Endothelial cell of umbilical vein (primary cell): ENCODE measurements around the gene POLR3C. TPM values are rescaled to one million over a fixed set of nuclear protein-coding genes. Genes with fewer than 3 reads are reported as not detected.

Experiments
- BruUV-seq: library from RNA; stranded (reverse); fragments of 400-500 nt; replicated peaks from 2 replicates; lab custom pipeline; 2021; lab: Mats Ljungman, UMichigan
- CTCF ChIA-PET: fragments of 300-600, 350-600 bp; sonication (Branson Sonifier 250); formaldehyde crosslinking; loops from one replicate; lab custom pipeline; 2021; ENCODE audit warnings: antibody characterized with exemption, inconsistent platforms; lab: Charles Lee
- POLR2A ChIA-PET: fragments of 300-600, 350-600 bp; sonication (Branson Sonifier 250); formaldehyde crosslinking; loops from one replicate; lab custom pipeline; 2021; ENCODE audit warnings: antibody characterized with exemption, inconsistent platforms; lab: Charles Lee
- DNase-seq: peaks from one replicate; pipeline ENCODE4 v3.0.0-alpha.2; 2011; ENCODE audit warnings: low read depth, low spot score
- FAIRE-seq: peaks from 2 replicates; lab custom pipeline; 2011; peaks lifted over from hg19 to GRCh38; lab: Jason Lieb, UNC
- H2AFZ ChIP-seq: 2 replicates; pipeline ENCODE4 v1.6.0; 2012; ENCODE audit warnings: low read depth, low read length, control low read depth, inconsistent platforms
- H3K27ac ChIP-seq: 2 replicates; pipeline ENCODE4 v1.5.1; 2011; ENCODE audit warnings: low read depth, mild to moderate bottlenecking, control low read depth, low read length, moderate library complexity; ENCODE audit not compliant: insufficient read depth
- H3K27me3 ChIP-seq, 2 experiments: 2 replicates each; pipeline versions ENCODE4 v1.6.0 to v1.6.1; 2011; ENCODE audit warnings: low read length in 2 of 2, mixed read lengths in 1 of 2; ENCODE audit not compliant: control insufficient read depth in 2 of 2, insufficient read depth in 2 of 2
- H3K36me3 ChIP-seq, 2 experiments: 2 replicates in 1 of 2; 3 replicates in 1 of 2; pipeline ENCODE4 v1.5.1; 2011; ENCODE audit warnings: low read length in 2 of 2, mild to moderate bottlenecking in 1 of 2, moderate library complexity in 1 of 2; ENCODE audit not compliant: control insufficient read depth in 2 of 2, insufficient read depth in 2 of 2; ENCODE audit errors: extremely low read depth in 1 of 2
- H3K4me1 ChIP-seq: 3 replicates; pipeline ENCODE4 v1.5.1; 2011; ENCODE audit warnings: mild to moderate bottlenecking, low read length; ENCODE audit not compliant: control insufficient read depth, insufficient read depth; ENCODE audit errors: extremely low read depth
- H3K4me2 ChIP-seq: 2 replicates; pipeline ENCODE4 v1.6.1; 2011; ENCODE audit warnings: low read length, control low read depth, mixed read lengths; ENCODE audit not compliant: insufficient read depth
- H3K4me3 ChIP-seq, 3 experiments: fragments of 200-600 bp in 1 of 3; sonication (generic), shearing (Covaris generic) in 1 of 3; replicated peaks in 1 of 3; 2 replicates each; pipeline ENCODE4 v1.5.1; 2011 to 2016; ENCODE audit warnings: control low read depth in 3 of 3, low read length in 3 of 3, mild to moderate bottlenecking in 2 of 3, inconsistent platforms in 1 of 3, low read depth in 1 of 3, moderate library complexity in 1 of 3; ENCODE audit not compliant: insufficient read depth in 1 of 3
- H3K79me2 ChIP-seq: 2 replicates; pipeline ENCODE4 v1.6.0; 2012; ENCODE audit warnings: low read length, inconsistent platforms; ENCODE audit not compliant: control insufficient read depth, insufficient read depth
- H3K9ac ChIP-seq: replicated peaks from 2 replicates; pipeline ENCODE3; 2011; ENCODE audit warnings: low read length, control low read depth; ENCODE audit not compliant: insufficient read depth; ENCODE audit errors: extremely low read depth
- H3K9me1 ChIP-seq: replicated peaks from 3 replicates; pipeline ENCODE4 v1.6.0; 2011; ENCODE audit warnings: mild to moderate bottlenecking, low read length; ENCODE audit not compliant: control insufficient read depth, insufficient read depth; ENCODE audit errors: extremely low read depth
- H3K9me3 ChIP-seq: replicated peaks from 2 replicates; pipeline ENCODE4 v1.5.1; 2012; ENCODE audit warnings: low read length, inconsistent platforms; ENCODE audit not compliant: control insufficient read depth, insufficient read depth
- H4K20me1 ChIP-seq: replicated peaks from 2 replicates; pipeline ENCODE3; 2011; ENCODE audit warnings: mild to moderate bottlenecking, low read length; ENCODE audit not compliant: control insufficient read depth, insufficient read depth; ENCODE audit errors: extremely low read depth
- CTCF ChIP-seq, 2 donors: IDR thresholded peaks; 1 replicate in 1 of 2; 2 replicates in 1 of 2; pipeline ENCODE4 v1.5.1; 2011; ENCODE audit warnings: low read length in 2 of 2, mild to moderate bottlenecking in 2 of 2, moderate library complexity in 2 of 2, control low read depth in 1 of 2, inconsistent platforms in 1 of 2, low read depth in 1 of 2; ENCODE audit not compliant: insufficient read depth in 1 of 2; ENCODE audit errors: extremely low read depth in 1 of 2
- GATA2 ChIP-seq: IDR thresholded peaks from 2 replicates; pipeline ENCODE4 v1.7.0; 2011; ENCODE audit warnings: low read depth, mild to moderate bottlenecking, moderate library complexity, mixed read lengths, low read length; ENCODE audit not compliant: insufficient read length, insufficient read depth
- MYC ChIP-seq: IDR thresholded peaks from one replicate; pipeline ENCODE4 v1.6.1; 2011; ENCODE audit warnings: mild to moderate bottlenecking, low read depth, low read length
- POLR2A ChIP-seq: IDR thresholded peaks from 2 replicates; pipeline ENCODE4 v1.6.1; 2012; ENCODE audit warnings: low read depth, mild to moderate bottlenecking, control low read depth, low read length
- POLR2AphosphoS5 ChIP-seq: IDR thresholded peaks from 2 replicates; pipeline ENCODE4 v1.6.1; 2012; ENCODE audit warnings: low read depth, mild to moderate bottlenecking, control low read depth, low read length, moderate library complexity; ENCODE audit not compliant: insufficient read depth
- dilution Hi-C: fragments of 300-500 bp; cut with MboI; formaldehyde crosslinking; loops from one replicate; pipeline ENCODE4 v1.15.0; 2019; ENCODE audit warnings: low sequenced_read_pairs; ENCODE audit not compliant: extremely low pct_ligation_motif_present
- intact Hi-C: fragments of 100-400 bp; cut with micrococcal nuclease; formaldehyde crosslinking; loops from one replicate; pipeline ENCODE4 v1.10.0; 2022
- microRNA-seq: library from miRNA; unstranded; fragments of <30 nt; microRNA quantifications from one replicate; pipeline ENCODE4 v1.2.0, GENCODE V29; 2021; ENCODE audit warnings: borderline number of aligned reads, borderline replicate concordance
- polyA plus RNA-seq, 4 experiments: library from polyadenylated mRNA; depleted of rRNA in 3 of 4; stranded (reverse) in 3 of 4; unstranded in 1 of 4; fragments of >200 nt; gene quantifications; 2 replicates each; pipeline versions ENCODE4 v1.2.1 to v1.2.3, GENCODE V29; 2011 to 2012; ENCODE audit warnings: missing spikeins in 1 of 4
- small RNA-seq: library from RNA; depleted of rRNA; stranded (forward); fragments of <200 nt; gene quantifications from one replicate; pipeline ENCODE3, GENCODE V24; 2012; ENCODE audit warnings: low replicate concordance, low read depth; ENCODE audit not compliant: insufficient read depth, insufficient read length
- total RNA-seq: library from RNA; stranded (reverse); gene quantifications from 2 replicates; pipeline ENCODE4 v1.2.3, GENCODE V29; 2021

The POLR3C gene
- total and polyA plus RNA-seq, 2 donors (not counting 3 experiments of a cell fraction or from before 2014, with no cell fraction given), result 28.4 to 30.4 TPM

DNA sequence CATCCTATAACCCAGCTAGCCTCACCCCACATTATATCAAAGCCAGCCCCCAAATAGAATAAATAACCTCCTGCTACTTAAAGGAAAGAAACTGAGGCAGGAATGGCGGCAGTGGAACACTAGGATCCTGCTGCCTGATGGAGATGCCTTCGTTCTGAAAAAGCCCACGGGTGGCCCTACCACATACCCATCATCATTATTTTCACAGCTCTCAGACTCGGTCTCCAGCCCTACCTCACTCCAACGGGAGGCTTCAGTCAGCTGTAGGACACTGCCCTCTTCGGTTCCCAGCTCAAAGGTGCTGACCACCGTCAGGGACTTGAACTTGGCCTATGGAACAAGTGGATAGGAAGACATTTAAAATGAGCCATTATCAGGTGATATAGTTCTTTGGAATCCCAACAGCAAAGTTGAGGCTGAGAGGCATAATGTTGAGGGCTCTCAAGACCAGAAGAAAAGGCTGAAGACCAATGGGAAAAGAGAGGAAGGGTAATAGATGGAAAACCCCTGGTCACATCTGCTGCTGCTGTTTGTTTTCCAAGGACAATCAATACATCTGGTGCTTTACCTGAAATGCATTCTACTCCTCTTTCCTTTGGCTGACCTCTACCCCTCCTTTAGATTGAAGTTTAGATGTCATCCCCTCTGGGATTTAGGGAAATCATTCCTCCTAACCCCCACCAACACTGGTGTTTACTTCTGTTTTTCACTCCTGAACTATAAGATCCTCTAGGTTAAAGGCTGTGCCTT lies 69.5 kb downstream of the POLR3C start:
- peaks cover 31% of the 10 kb centered on the region for H3K4me1 ChIP-seq
- dilution Hi-C loops (no loop called here), intact Hi-C loops (loop anchor here (2.0 to 5.0 kb wide), 2 partner anchors 34 to 49 kb away; partner anchors contain the start of genes NUDT17 and RBM8A)
- no peak overlapping the region for H3K4me2 ChIP-seq
- no peaks in the 10 kb centered on the region for H4K20me1 ChIP-seq
- H3K9ac ChIP-seq, result peak overlapping the region; percentile 74
- peaks cover 2 to 6% of the 10 kb centered on the region in 2 experiments for H3K36me3 ChIP-seq
- FAIRE-seq (no peak), DNase-seq (no peak)
- no peaks in the 10 kb centered on the region for H3K9me3 ChIP-seq
- no TSS peak for BruUV-seq
- ChIA-PET POLR2A (interaction anchor here (1.3 to 3.7 kb wide), 4 partner anchors 15 to 158 kb away, joined by 3 to 28 read pairs (median 14); partner anchors contain the start of genes ITGA10, PIAS3 and RBM8A), CTCF (interaction anchor here (1.9 to 8.9 kb wide), 11 partner anchors 8 to 143 kb away, joined by 8 to 280 read pairs (median 23); partner anchors contain the start of genes ANKRD34A, ITGA10, NUDT17 and PIAS3)
- no peak for TF ChIP-seq CTCF (IDR thresholded peaks at IDR 0.05; ENCODE audit: extremely low read depth in 1 of 2, insufficient read depth in 1 of 2, low read depth in 1 of 2, low read length in 2 of 2)
- TF ChIP-seq POLR2A, result no peak
- no peak for TF ChIP-seq POLR2AphosphoS5
- TF ChIP-seq GATA2, result no peak
- no peak for TF ChIP-seq MYC
- no peaks in the 10 kb centered on the region for H3K27me3 ChIP-seq
- H3K9me1 ChIP-seq, result no peaks in the 10 kb centered on the region
- no peak overlapping the region for H3K4me3 ChIP-seq
- no peak overlapping the region for H2AFZ ChIP-seq
- H3K27ac ChIP-seq, result peak overlapping the region; percentile 95
- no peaks in the 10 kb centered on the region for H3K79me2 ChIP-seq

Small RNA genes within 50 kb of the gene (microRNA-seq; reads per million reads assigned to microRNA genes)
- gene MIR6736, result not detected

Small RNA genes within 50 kb of the gene (small RNA-seq; reads per million reads assigned to genes)
- gene MIR6736, result not detected

Other genes with a start within 250 kb of the POLR3C start
- 13.8 and 20.2 TPM in 2 replicates for gene GPR89A, start 216.2 kb upstream of the POLR3C start, total RNA-seq
- 17.2 and 35.7 TPM in 2 replicates for gene GPR89A, start 216.2 kb upstream of the POLR3C start, polyA plus RNA-seq
- 0.58 TPM in 1 of 2 replicates, not detected in the other for gene PDZK1, start 116.8 kb upstream of the POLR3C start, total RNA-seq
- gene PDZK1, start 116.8 kb upstream of the POLR3C start, polyA plus RNA-seq, result 0.03 and 0.11 TPM in 2 replicates
- gene CD160, start 104.7 kb upstream of the POLR3C start, total RNA-seq, result not detected in 2 replicates
- not detected in 2 replicates for gene CD160, start 104.7 kb upstream of the POLR3C start, polyA plus RNA-seq
- 17.3 and 20.5 TPM in 2 replicates for gene RNF115, start 105 bp upstream of the POLR3C start, total RNA-seq
- 6.4 and 7.6 TPM in 2 replicates for gene RNF115, start 105 bp upstream of the POLR3C start, polyA plus RNA-seq
- 3.6 and 5.1 TPM in 2 replicates for gene NUDT17, start 21.4 kb downstream of the POLR3C start, total RNA-seq
- 9.0 TPM in 2 replicates for gene NUDT17, start 21.4 kb downstream of the POLR3C start, polyA plus RNA-seq
- 50.1 and 53.3 TPM in 2 replicates for gene PIAS3, start 34.9 kb downstream of the POLR3C start, total RNA-seq
- gene PIAS3, start 34.9 kb downstream of the POLR3C start, polyA plus RNA-seq, result 69.9 and 71.8 TPM in 2 replicates
- gene ANKRD35, start 61.7 kb downstream of the POLR3C start, total RNA-seq, result 0.14 and 0.20 TPM in 2 replicates
- 0.10 and 0.15 TPM in 2 replicates for gene ANKRD35, start 61.7 kb downstream of the POLR3C start, polyA plus RNA-seq
- 39.8 and 58.6 TPM in 2 replicates for gene ITGA10, start 85.8 kb downstream of the POLR3C start, total RNA-seq
- gene ITGA10, start 85.8 kb downstream of the POLR3C start, polyA plus RNA-seq, result 16.9 and 20.6 TPM in 2 replicates
- gene PEX11B, start 94.5 kb downstream of the POLR3C start, total RNA-seq, result 29.0 and 30.5 TPM in 2 replicates
- gene PEX11B, start 94.5 kb downstream of the POLR3C start, polyA plus RNA-seq, result 39.7 and 42.5 TPM in 2 replicates
- 194 and 200 TPM in 2 replicates for gene RBM8A, start 103.3 kb downstream of the POLR3C start, total RNA-seq
- 101 and 192 TPM in 2 replicates for gene RBM8A, start 103.3 kb downstream of the POLR3C start, polyA plus RNA-seq
- gene LIX1L, start 133.8 kb downstream of the POLR3C start, total RNA-seq, result 54.9 and 55.6 TPM in 2 replicates
- 48.4 and 56.4 TPM in 2 replicates for gene LIX1L, start 133.8 kb downstream of the POLR3C start, polyA plus RNA-seq
- 0.24 and 0.60 TPM in 2 replicates for gene ANKRD34A, start 140.4 kb downstream of the POLR3C start, total RNA-seq
- 0.41 and 0.43 TPM in 2 replicates for gene ANKRD34A, start 140.4 kb downstream of the POLR3C start, polyA plus RNA-seq
- gene POLR3GL, start 140.5 kb downstream of the POLR3C start, total RNA-seq, result 15.3 and 18.8 TPM in 2 replicates
- 10.6 and 12.4 TPM in 2 replicates for gene POLR3GL, start 140.5 kb downstream of the POLR3C start, polyA plus RNA-seq
- gene TXNIP, start 172.4 kb downstream of the POLR3C start, total RNA-seq, result 7.6 and 9.1 TPM in 2 replicates
- 21.8 and 31.3 TPM in 2 replicates for gene TXNIP, start 172.4 kb downstream of the POLR3C start, polyA plus RNA-seq
- not detected in 2 replicates for gene HJV, start 197.5 kb downstream of the POLR3C start, total RNA-seq
- gene HJV, start 197.5 kb downstream of the POLR3C start, polyA plus RNA-seq, result not detected in 2 replicates